ENCODE data around the gene RANGRF. TPM values are rescaled to one million over a fixed set of nuclear protein-coding genes. Genes with fewer than 3 reads are reported as not detected.
A peak's percentile ranks its signal among the peaks of the same experiment; 100 is the strongest.

Gene RANGRF
- total and polyA plus RNA-seq, 4 donors = 6.9 to 19.9 (median 8.9) TPM

DNA sequence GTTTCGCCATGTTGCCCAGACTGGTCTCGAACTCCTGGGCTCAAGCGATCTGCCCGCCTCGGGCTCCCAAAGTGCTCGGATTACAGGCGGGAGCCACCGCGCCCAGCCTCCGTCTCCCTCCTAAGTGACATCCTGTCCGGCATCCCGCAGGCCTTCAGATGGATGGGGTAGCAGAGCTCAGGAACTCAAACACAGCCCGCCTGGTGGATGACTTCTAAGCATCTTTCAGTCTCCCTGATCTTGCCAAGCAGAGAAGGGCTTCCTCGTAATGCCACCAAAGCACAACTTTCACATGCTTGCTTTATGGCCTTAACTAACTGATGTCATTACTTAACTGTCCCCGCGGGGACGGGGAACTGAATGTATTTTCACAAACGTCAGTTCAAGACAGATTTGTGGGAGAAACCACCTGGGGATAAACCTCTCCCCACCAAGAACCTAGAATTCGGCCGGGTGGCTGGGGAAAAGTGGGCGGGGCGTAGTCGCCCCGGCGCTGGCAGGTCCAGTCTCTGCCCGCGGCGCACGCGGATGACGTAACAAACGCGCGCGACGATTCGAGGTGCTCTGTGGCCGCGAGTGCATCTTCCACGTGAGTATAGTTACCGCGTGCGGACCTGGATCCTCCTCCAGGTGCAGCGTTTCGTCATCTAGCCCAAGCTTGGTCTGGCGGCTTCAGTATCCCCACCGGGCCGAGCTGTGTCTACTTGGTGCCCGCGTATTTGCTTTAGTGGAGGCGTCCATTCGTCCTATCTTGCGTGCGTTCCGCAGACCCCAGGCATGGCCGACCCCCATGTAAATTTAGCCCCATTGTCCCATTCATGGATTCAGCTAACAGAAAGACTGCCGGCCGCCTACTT lies 39.5 kb upstream of the RANGRF start, which contains the start of gene PFAS:
Gene PFAS, plus strand, starts transcription at position 539 of the 857 bp plus-strand sequence. CDS start 4,649 bp downstream, outside the sequence.
- peak within 1 kb of the TSS; percentile 91 to 98 for H3K9ac ChIP-seq (ENCODE audit: low read depth in 1 of 2, low read length in 2 of 2)
- H3K9me3 ChIP-seq (ENCODE audit: control insufficient read depth in 4 of 4, low read length in 3 of 4) = no peaks in the 10 kb centered on the region
- peak within 1 kb of the TSS; percentile 70 to 98 (median 80) for H3K4me3 ChIP-seq (ENCODE audit: low read depth in 1 of 3, low read length in 3 of 3)
- TF ChIP-seq, protein P1, sequence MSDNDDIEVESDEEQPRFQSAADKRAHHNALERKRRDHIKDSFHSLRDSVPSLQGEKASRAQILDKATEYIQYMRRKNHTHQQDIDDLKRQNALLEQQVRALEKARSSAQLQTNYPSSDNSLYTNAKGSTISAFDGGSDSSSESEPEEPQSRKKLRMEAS (IDR thresholded peaks at IDR 0.05) = peak; percentile 96
- TF ChIP-seq FOXA2 (IDR thresholded peaks at IDR 0.05) = no peak
- TF ChIP-seq RXRA (IDR thresholded peaks at IDR 0.05) = peak; percentile 64 to 67
- TF ChIP-seq JUND (IDR thresholded peaks at IDR 0.05) = peak in 1 of 2 donors; percentile 7
- peak in 1 of 2 donors; percentile 3 for TF ChIP-seq RAD21 (IDR thresholded peaks at IDR 0.05)
- peak in 1 of 2 donors; percentile 46 for TF ChIP-seq GABPA (IDR thresholded peaks at IDR 0.05 in 1 of 2, conservative IDR thresholded peaks at IDR 0.05 in 1 of 2)
- TF ChIP-seq YY1 (IDR thresholded peaks at IDR 0.05) = peak; percentile 87
- TF ChIP-seq HNF4A (conservative IDR thresholded peaks at IDR 0.05) = peak; percentile 53 to 60
- TF ChIP-seq NR2F2 (IDR thresholded peaks at IDR 0.05) = peak; percentile 40
- TF ChIP-seq FOXA1 (IDR thresholded peaks at IDR 0.05) = no peak
- peak; percentile 85 for TF ChIP-seq SP1 (IDR thresholded peaks at IDR 0.05)
- no peak for TF ChIP-seq HNF4G (IDR thresholded peaks at IDR 0.05)
- TF ChIP-seq, protein P2, sequence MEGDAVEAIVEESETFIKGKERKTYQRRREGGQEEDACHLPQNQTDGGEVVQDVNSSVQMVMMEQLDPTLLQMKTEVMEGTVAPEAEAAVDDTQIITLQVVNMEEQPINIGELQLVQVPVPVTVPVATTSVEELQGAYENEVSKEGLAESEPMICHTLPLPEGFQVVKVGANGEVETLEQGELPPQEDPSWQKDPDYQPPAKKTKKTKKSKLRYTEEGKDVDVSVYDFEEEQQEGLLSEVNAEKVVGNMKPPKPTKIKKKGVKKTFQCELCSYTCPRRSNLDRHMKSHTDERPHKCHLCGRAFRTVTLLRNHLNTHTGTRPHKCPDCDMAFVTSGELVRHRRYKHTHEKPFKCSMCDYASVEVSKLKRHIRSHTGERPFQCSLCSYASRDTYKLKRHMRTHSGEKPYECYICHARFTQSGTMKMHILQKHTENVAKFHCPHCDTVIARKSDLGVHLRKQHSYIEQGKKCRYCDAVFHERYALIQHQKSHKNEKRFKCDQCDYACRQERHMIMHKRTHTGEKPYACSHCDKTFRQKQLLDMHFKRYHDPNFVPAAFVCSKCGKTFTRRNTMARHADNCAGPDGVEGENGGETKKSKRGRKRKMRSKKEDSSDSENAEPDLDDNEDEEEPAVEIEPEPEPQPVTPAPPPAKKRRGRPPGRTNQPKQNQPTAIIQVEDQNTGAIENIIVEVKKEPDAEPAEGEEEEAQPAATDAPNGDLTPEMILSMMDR (IDR thresholded peaks at IDR 0.05; ENCODE audit: low read depth, low read length, missing input control) = no peak
- TF ChIP-seq ZBTB33 (IDR thresholded peaks at IDR 0.05) = peak; percentile 85
- TF ChIP-seq EGR1 (IDR thresholded peaks at IDR 0.05; ENCODE audit: low read depth in 2 of 2) = peak; percentile 26 to 38
- TF ChIP-seq, protein P3, sequence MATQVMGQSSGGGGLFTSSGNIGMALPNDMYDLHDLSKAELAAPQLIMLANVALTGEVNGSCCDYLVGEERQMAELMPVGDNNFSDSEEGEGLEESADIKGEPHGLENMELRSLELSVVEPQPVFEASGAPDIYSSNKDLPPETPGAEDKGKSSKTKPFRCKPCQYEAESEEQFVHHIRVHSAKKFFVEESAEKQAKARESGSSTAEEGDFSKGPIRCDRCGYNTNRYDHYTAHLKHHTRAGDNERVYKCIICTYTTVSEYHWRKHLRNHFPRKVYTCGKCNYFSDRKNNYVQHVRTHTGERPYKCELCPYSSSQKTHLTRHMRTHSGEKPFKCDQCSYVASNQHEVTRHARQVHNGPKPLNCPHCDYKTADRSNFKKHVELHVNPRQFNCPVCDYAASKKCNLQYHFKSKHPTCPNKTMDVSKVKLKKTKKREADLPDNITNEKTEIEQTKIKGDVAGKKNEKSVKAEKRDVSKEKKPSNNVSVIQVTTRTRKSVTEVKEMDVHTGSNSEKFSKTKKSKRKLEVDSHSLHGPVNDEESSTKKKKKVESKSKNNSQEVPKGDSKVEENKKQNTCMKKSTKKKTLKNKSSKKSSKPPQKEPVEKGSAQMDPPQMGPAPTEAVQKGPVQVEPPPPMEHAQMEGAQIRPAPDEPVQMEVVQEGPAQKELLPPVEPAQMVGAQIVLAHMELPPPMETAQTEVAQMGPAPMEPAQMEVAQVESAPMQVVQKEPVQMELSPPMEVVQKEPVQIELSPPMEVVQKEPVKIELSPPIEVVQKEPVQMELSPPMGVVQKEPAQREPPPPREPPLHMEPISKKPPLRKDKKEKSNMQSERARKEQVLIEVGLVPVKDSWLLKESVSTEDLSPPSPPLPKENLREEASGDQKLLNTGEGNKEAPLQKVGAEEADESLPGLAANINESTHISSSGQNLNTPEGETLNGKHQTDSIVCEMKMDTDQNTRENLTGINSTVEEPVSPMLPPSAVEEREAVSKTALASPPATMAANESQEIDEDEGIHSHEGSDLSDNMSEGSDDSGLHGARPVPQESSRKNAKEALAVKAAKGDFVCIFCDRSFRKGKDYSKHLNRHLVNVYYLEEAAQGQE (IDR thresholded peaks at IDR 0.05) = peak; percentile 55
- TF ChIP-seq TAF1 (conservative IDR thresholded peaks at IDR 0.05) = peak; percentile 50
- peak; percentile 61 for TF ChIP-seq ATF3 (IDR thresholded peaks at IDR 0.05)
- peak within 1 kb of the TSS; percentile 100 for H3K27ac ChIP-seq (ENCODE audit: low read depth in 1 of 2, low read length in 2 of 2)
- peaks cover 0 to 5% (median 1%) of the 10 kb centered on the region in 4 donors for H3K36me3 ChIP-seq (ENCODE audit: control insufficient read depth in 4 of 4, insufficient read depth in 3 of 4, low read depth in 1 of 4, low read length in 3 of 4)
- peaks cover 0 to 20% (median 11%) of the 10 kb centered on the region in 4 donors for H3K4me1 ChIP-seq (ENCODE audit: control insufficient read depth in 4 of 4, insufficient read depth in 4 of 4, low read length in 3 of 4)
- WGBS = under 1% methylated on average over 58 of the region's 58 CpGs
- DNase-seq (ENCODE audit: low spot score) = peak; percentile 97
- H3K27me3 ChIP-seq (ENCODE audit: control insufficient read depth in 4 of 4, insufficient read depth in 4 of 4, low read length in 3 of 4) = no peaks in the 10 kb centered on the region

Data from liver (tissue), 9 donors.